WTC11 (cell line): ENCODE results near the gene KIF6. TPM values are rescaled to one million over a fixed set of nuclear protein-coding genes. Genes with fewer than 3 reads are reported as not detected.

ENCODE experiments used
- ATAC-seq: fragments of 200-7000 bp; cut with Tn5 transposase; 2 replicates; pipeline ENCODE4 v1.10.0; 2021; ENCODE audit warnings: mild to moderate bottlenecking, moderate library complexity
- CTCF ChIA-PET: fragments of 300-600 bp; sonication (Branson Sonifier 250); formaldehyde crosslinking; loops from one replicate; lab custom pipeline; 2021; ENCODE audit warnings: antibody characterized with exemption; lab: Charles Lee
- POLR2A ChIA-PET: fragments of 350-600 bp; sonication (Branson Sonifier 250); formaldehyde crosslinking; loops from one replicate; lab custom pipeline; 2021; ENCODE audit warnings: antibody characterized with exemption; lab: Charles Lee
- DNase-seq: peaks from one replicate; pipeline ENCODE4 v3.0.0; 2021; ENCODE audit warnings: low spot score
- H3K27ac Mint-ChIP-seq: 2 replicates; pipeline ENCODE4 v1.8.0; 2021; ENCODE audit warnings: mixed read lengths
- H3K27me3 Mint-ChIP-seq: 2 replicates; pipeline ENCODE4 v1.8.0; 2021; ENCODE audit warnings: low read depth, mild to moderate bottlenecking, moderate library complexity, mixed read lengths
- H3K36me3 Mint-ChIP-seq: 2 replicates; pipeline ENCODE4 v1.8.0; 2021; ENCODE audit warnings: mixed read lengths
- H3K4me1 Mint-ChIP-seq: 2 replicates; pipeline ENCODE4 v1.8.0; 2022; ENCODE audit warnings: mixed read lengths
- H3K4me3 Mint-ChIP-seq: 2 replicates; pipeline ENCODE4 v1.8.0; 2021; ENCODE audit warnings: mild to moderate bottlenecking, moderate library complexity, mixed read lengths
- H3K9me3 Mint-ChIP-seq: 2 replicates; pipeline ENCODE4 v1.8.0; 2021; ENCODE audit warnings: mixed read lengths
- CREB1 ChIP-seq: sonication (generic); formaldehyde crosslinking; IDR thresholded peaks from 2 replicates; pipeline ENCODE4 v1.8.0; 2023; ENCODE audit warnings: mild to moderate bottlenecking, missing genetic modification reagents
- CTCF ChIP-seq: fragments of 200-600 bp; IDR thresholded peaks from 2 replicates; pipeline ENCODE4 v1.8.0; 2022; ENCODE audit warnings: antibody characterized with exemption
- FOXP1 ChIP-seq: sonication (generic); formaldehyde crosslinking; IDR thresholded peaks from 2 replicates; pipeline ENCODE4 v1.8.0; 2022; ENCODE audit warnings: missing genetic modification reagents, mild to moderate bottlenecking, moderate library complexity, borderline replicate concordance
- GABPB1 ChIP-seq: sonication (generic); formaldehyde crosslinking; IDR thresholded peaks from 2 replicates; pipeline ENCODE4 v1.8.1; 2023; ENCODE audit warnings: mild to moderate bottlenecking, missing genetic modification reagents
- HMGA2 ChIP-seq: fragments of 250-450 bp; sonication (Bioruptor Pico); IDR thresholded peaks from 2 replicates; pipeline ENCODE4 v1.4.0; 2021; ENCODE audit warnings: mild to moderate bottlenecking, moderate library complexity
- JAZF1 ChIP-seq: fragments of 250-450 bp; sonication (Bioruptor Pico); IDR thresholded peaks from 2 replicates; pipeline ENCODE4 v1.9.0; 2021; ENCODE audit warnings: moderate library complexity, mild to moderate bottlenecking, inconsistent platforms
- JUN ChIP-seq: sonication (generic); formaldehyde crosslinking; IDR thresholded peaks from 2 replicates; pipeline ENCODE4 v1.8.0; 2023; ENCODE audit warnings: mild to moderate bottlenecking, missing genetic modification reagents
- MXD4 ChIP-seq: fragments of 250-450 bp; sonication (Bioruptor Pico); IDR thresholded peaks from 2 replicates; pipeline ENCODE4 v1.8.0; 2021; ENCODE audit warnings: mild to moderate bottlenecking, moderate library complexity, borderline replicate concordance
- NFATC4 ChIP-seq: fragments of 250-450 bp; sonication (Bioruptor Pico); IDR thresholded peaks from 2 replicates; pipeline ENCODE4 v1.9.0; 2021; ENCODE audit warnings: mild to moderate bottlenecking
- NFE2L1 ChIP-seq: sonication (generic); formaldehyde crosslinking; IDR thresholded peaks from 2 replicates; pipeline ENCODE4 v1.8.1; 2023; ENCODE audit warnings: missing genetic modification reagents
- PRRX2 ChIP-seq: fragments of 250-450 bp; sonication (Bioruptor Pico); IDR thresholded peaks from 2 replicates; pipeline ENCODE4 v1.8.0; 2021; ENCODE audit warnings: mild to moderate bottlenecking
- SMAD3 ChIP-seq: sonication (generic); formaldehyde crosslinking; IDR thresholded peaks from 2 replicates; pipeline ENCODE4 v1.8.0; 2022; ENCODE audit warnings: missing genetic modification reagents, mild to moderate bottlenecking, borderline replicate concordance
- TP53 ChIP-seq: sonication (generic); formaldehyde crosslinking; IDR thresholded peaks from 2 replicates; pipeline ENCODE4 v1.8.1; 2023; ENCODE audit warnings: mild to moderate bottlenecking, missing genetic modification reagents
- ZMAT4 ChIP-seq: fragments of 250-450 bp; sonication (Bioruptor Pico); IDR thresholded peaks from 2 replicates; pipeline ENCODE4 v1.9.0; 2021; ENCODE audit warnings: mild to moderate bottlenecking
- ZNF232 ChIP-seq: sonication (generic); formaldehyde crosslinking; IDR thresholded peaks from 2 replicates; pipeline ENCODE4 v1.8.0; 2022; ENCODE audit warnings: mild to moderate bottlenecking, missing genetic modification reagents
- ZNF281 ChIP-seq: sonication (generic); formaldehyde crosslinking; IDR thresholded peaks from 2 replicates; pipeline ENCODE4 v1.8.0; 2023; ENCODE audit warnings: mild to moderate bottlenecking, missing genetic modification reagents
- ZNF423 ChIP-seq: fragments of 250-450 bp; sonication (Bioruptor Pico); IDR thresholded peaks from 2 replicates; pipeline ENCODE4 v2.1.2; 2022; ENCODE audit warnings: mild to moderate bottlenecking, moderate library complexity
- total RNA-seq: library from RNA; stranded (reverse); gene quantifications from 3 replicates; pipeline ENCODE4 v1.2.3, GENCODE V29; 2021
- TF ChIP-seq, protein P1 (sequence below): fragments of 250-450 bp; sonication (Bioruptor Pico); conservative IDR thresholded peaks from 2 replicates; pipeline ENCODE4 v1.9.0; 2021; ENCODE audit warnings: mild to moderate bottlenecking
- TF ChIP-seq, protein P2 (sequence below): sonication (generic); formaldehyde crosslinking; IDR thresholded peaks from 2 replicates; pipeline ENCODE4 v1.8.0; 2022; ENCODE audit warnings: mild to moderate bottlenecking, missing genetic modification reagents
- TF ChIP-seq, protein P3 (sequence below): sonication (generic); formaldehyde crosslinking; IDR thresholded peaks from 2 replicates; pipeline ENCODE4 v1.8.1; 2022; ENCODE audit warnings: low read depth, mild to moderate bottlenecking, moderate library complexity, missing genetic modification reagents, borderline replicate concordance
- TF ChIP-seq, protein P4 (sequence below): sonication (generic); formaldehyde crosslinking; IDR thresholded peaks from 2 replicates; pipeline ENCODE4 v1.8.0; 2022; ENCODE audit warnings: mild to moderate bottlenecking, missing genetic modification reagents
- TF ChIP-seq, protein P5 (sequence below): fragments of 250-450 bp; sonication (Bioruptor Pico); IDR thresholded peaks from 2 replicates; pipeline ENCODE4 v1.9.0; 2021; ENCODE audit warnings: moderate library complexity, mild to moderate bottlenecking, inconsistent platforms, borderline replicate concordance

KIF6 gene
- total RNA-seq, 1 experiment from 2014 or later, result 0.57 TPM

DNA sequence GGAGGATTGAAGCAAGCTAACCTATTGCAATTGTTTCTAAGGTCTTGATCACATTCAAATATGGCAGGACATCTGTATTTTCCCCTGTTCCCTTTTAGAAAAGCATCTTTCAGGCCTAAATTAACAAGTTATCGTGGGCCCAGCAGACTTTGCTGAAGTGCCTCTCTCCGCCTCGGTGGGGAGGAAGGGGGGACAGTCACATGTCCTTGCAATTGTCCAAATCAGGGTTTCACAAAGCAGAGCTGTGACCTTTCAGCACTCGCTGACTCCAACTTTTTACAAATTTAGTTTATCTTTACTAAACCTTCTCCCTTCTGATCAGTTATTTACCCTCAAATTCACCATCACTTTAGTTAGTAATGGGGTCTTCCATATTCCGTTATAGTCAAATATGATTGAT, 328.4 kb downstream of the KIF6 start:
- CTCF ChIA-PET, result interaction anchor here (0.6 kb wide), 1 partner anchor 35 kb away, joined by 3 read pairs; no protein-coding TSS in a partner anchor
- H3K27me3 Mint-ChIP-seq, result no peaks in the 10 kb centered on the region
- TF ChIP-seq PRRX2, result no peak
- TF ChIP-seq NFATC4 (CRISPR knock-in tag), result no peak
- no peak for TF ChIP-seq JAZF1 (CRISPR knock-in tag)
- TF ChIP-seq SMAD3 (CRISPR knock-in tag), result no peak
- no peak for TF ChIP-seq GABPB1 (CRISPR knock-in tag)
- TF ChIP-seq ZMAT4, result no peak
- TF ChIP-seq, protein P1, sequence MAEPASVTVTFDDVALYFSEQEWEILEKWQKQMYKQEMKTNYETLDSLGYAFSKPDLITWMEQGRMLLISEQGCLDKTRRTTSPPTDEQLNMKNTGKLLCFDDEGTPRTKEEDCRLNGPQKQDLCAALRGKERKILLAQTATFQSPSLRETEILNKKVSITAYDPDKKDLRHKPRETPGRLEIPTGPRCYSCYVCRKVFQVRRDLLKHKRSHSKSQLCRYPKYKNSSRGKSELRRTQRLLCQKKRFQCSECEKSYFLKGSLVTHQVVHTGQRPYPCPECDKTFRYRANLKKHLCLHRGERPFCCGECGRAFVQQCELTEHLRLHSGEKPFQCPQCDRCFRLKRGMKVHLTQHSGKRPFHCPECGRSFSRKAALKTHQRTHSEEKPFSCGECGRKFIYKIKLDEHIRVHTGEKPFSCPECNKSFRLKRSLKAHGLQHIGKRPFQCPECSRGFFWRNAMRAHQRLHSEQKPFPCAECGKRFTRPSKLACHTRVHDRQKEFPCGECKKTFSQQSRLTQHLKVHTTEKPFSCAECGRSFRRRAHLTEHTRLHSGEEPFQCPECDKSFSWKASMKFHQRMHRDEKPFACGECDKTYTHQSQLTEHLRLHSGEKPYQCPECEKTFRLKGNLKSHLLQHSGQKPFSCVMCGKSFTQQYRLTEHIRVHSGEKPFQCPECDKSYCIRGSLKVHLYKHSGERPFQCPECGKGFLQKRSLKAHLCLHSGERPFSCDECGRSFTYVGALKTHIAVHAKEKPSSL, result no peak
- TF ChIP-seq CREB1 (CRISPR knock-in tag), result no peak
- no peak for TF ChIP-seq ZNF232 (CRISPR knock-in tag)
- TF ChIP-seq, protein P2, sequence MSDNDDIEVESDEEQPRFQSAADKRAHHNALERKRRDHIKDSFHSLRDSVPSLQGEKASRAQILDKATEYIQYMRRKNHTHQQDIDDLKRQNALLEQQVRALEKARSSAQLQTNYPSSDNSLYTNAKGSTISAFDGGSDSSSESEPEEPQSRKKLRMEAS (CRISPR knock-in tag), result no peak
- no peak for TF ChIP-seq NFE2L1 (CRISPR knock-in tag)
- no peak for TF ChIP-seq HMGA2
- TF ChIP-seq TP53, result no peak
- TF ChIP-seq, protein P3, sequence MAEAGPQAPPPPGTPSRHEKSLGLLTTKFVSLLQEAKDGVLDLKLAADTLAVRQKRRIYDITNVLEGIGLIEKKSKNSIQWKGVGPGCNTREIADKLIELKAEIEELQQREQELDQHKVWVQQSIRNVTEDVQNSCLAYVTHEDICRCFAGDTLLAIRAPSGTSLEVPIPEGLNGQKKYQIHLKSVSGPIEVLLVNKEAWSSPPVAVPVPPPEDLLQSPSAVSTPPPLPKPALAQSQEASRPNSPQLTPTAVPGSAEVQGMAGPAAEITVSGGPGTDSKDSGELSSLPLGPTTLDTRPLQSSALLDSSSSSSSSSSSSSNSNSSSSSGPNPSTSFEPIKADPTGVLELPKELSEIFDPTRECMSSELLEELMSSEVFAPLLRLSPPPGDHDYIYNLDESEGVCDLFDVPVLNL, result no peak
- TF ChIP-seq FOXP1 (CRISPR knock-in tag), result no peak
- no peak for TF ChIP-seq ZNF281 (CRISPR knock-in tag)
- DNase-seq (no peak), ATAC-seq (no peak)
- peaks cover 6% of the 10 kb centered on the region for H3K4me1 Mint-ChIP-seq
- no peak overlapping the region for H3K4me3 Mint-ChIP-seq
- H3K9me3 Mint-ChIP-seq, result no peaks in the 10 kb centered on the region
- no peaks in the 10 kb centered on the region for H3K36me3 Mint-ChIP-seq
- POLR2A ChIA-PET, result no interaction called here
- no peak overlapping the region for H3K27ac Mint-ChIP-seq

DNA sequence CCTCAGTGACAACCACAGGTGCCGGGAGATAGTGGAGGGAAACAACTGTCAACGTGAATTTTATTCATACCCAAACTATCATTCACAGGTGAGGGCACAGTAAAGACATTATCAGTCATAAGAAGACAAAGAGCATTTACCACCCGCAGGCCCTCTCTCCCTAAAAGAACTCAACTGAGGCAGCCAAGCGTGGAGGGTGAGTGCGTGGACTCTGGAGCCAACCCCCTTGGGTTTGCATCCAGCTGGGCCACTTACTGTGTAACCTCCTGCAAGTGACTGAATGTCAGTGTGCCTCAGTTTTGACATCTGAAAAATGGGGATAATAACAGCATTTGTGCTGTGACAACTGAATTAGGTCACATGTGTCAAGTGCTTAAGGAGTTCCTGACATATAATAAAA, 332.1 kb downstream of the KIF6 start:
- no peaks in the 10 kb centered on the region for H3K27me3 Mint-ChIP-seq
- ChIA-PET CTCF (no interaction called here), POLR2A (no interaction called here)
- ATAC-seq (no peak), DNase-seq (no peak)
- H3K4me1 Mint-ChIP-seq, result peaks cover 6% of the 10 kb centered on the region
- H3K36me3 Mint-ChIP-seq, result no peaks in the 10 kb centered on the region
- H3K4me3 Mint-ChIP-seq, result no peak overlapping the region
- no peaks in the 10 kb centered on the region for H3K9me3 Mint-ChIP-seq
- TF ChIP-seq ZNF423 (CRISPR knock-in tag) (no peak), MXD4 (CRISPR knock-in tag) (no peak)
- TF ChIP-seq, all 79 proteins: peak for 0
- H3K27ac Mint-ChIP-seq, result no peak overlapping the region

DNA sequence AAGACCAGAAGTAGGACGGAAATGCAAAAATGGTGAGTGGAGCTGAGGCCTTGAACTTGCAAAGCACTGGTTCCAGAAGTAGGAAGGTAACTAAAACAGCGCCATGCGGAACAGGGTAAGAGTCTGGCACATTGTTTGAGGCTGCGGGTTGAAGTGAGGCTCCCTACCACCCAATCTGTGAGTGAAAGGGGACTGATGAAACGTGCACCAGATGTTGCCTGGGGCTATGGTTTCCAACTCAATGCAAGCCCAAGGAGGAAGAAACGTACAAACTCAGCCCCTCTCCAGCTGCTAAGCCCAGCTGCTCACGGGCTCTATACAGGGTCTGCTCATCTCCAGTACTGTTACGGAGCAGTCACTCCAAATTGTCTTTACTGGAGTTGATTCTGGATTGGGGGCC, 334.0 kb downstream of the KIF6 start:
- H3K4me1 Mint-ChIP-seq, result peaks cover 4% of the 10 kb centered on the region
- H3K27me3 Mint-ChIP-seq, result no peaks in the 10 kb centered on the region
- ATAC-seq (no peak), DNase-seq (no peak)
- H3K27ac Mint-ChIP-seq, result no peak overlapping the region
- ChIA-PET CTCF (no interaction called here), POLR2A (no interaction called here)
- H3K4me3 Mint-ChIP-seq, result no peak overlapping the region
- H3K36me3 Mint-ChIP-seq, result no peaks in the 10 kb centered on the region
- H3K9me3 Mint-ChIP-seq, result no peaks in the 10 kb centered on the region
- TF ChIP-seq JUN (CRISPR knock-in tag) (no peak), NFE2L1 (CRISPR knock-in tag) (no peak), CTCF (no peak), ZNF232 (CRISPR knock-in tag) (no peak), JAZF1 (CRISPR knock-in tag) (no peak)
- TF ChIP-seq, protein P4, sequence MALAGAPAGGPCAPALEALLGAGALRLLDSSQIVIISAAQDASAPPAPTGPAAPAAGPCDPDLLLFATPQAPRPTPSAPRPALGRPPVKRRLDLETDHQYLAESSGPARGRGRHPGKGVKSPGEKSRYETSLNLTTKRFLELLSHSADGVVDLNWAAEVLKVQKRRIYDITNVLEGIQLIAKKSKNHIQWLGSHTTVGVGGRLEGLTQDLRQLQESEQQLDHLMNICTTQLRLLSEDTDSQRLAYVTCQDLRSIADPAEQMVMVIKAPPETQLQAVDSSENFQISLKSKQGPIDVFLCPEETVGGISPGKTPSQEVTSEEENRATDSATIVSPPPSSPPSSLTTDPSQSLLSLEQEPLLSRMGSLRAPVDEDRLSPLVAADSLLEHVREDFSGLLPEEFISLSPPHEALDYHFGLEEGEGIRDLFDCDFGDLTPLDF (CRISPR knock-in tag), result no peak
- TF ChIP-seq, protein P5, sequence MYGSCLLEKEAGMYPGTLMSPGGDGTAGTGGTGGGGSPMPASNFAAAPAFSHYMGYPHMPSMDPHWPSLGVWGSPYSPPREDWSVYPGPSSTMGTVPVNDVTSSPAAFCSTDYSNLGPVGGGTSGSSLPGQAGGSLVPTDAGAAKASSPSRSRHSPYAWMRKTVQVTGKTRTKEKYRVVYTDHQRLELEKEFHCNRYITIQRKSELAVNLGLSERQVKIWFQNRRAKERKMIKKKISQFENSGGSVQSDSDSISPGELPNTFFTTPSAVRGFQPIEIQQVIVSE (CRISPR knock-in tag), result no peak
